HEK293T (cell line): ENCODE results near the gene PLA2G15.

Experiments
- FOXM1 ChIP-seq: fragments of 450-650 bp; IDR thresholded peaks from 2 replicates; pipeline ENCODE4 v1.6.1; 2017; ENCODE audit warnings: mild to moderate bottlenecking, borderline replicate concordance
- L3MBTL2 ChIP-seq: fragments of 450-650 bp; conservative IDR thresholded peaks from 2 replicates; pipeline ENCODE4 v1.6.1; 2016; ENCODE audit warnings: mild to moderate bottlenecking
- TF ChIP-seq, protein P1 (sequence below): fragments of 450-650 bp; IDR thresholded peaks from 2 replicates; pipeline ENCODE4 v1.6.1; 2016

DNA sequence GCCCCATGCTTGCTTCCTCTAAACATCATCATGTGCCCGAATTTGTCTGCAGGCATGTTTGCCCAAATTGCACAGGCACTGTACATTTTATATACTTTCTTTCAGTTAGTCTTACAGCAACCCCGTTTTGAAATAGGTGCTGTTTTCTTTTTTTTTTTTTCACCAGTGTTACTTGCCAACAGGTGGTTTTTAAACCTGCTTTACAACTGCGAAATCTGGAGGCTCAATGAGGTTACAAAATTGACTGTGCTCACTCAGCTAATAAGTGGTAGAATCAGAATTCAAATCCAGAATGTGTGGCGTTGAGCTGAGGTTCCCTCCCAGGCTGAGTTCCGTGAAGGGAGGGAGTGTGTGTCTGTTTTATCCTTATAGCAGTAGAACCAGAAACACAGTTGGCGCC is 5.8 kb downstream of the PLA2G15 start:
- TF ChIP-seq, protein P1, sequence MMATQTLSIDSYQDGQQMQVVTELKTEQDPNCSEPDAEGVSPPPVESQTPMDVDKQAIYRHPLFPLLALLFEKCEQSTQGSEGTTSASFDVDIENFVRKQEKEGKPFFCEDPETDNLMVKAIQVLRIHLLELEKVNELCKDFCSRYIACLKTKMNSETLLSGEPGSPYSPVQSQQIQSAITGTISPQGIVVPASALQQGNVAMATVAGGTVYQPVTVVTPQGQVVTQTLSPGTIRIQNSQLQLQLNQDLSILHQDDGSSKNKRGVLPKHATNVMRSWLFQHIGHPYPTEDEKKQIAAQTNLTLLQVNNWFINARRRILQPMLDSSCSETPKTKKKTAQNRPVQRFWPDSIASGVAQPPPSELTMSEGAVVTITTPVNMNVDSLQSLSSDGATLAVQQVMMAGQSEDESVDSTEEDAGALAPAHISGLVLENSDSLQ, result no peak
- TF ChIP-seq FOXM1, result no peak
- no peak for TF ChIP-seq L3MBTL2
